RPMI7951 (cell line): ENCODE measurements around the gene TANGO2. TPM values are rescaled to one million over a fixed set of nuclear protein-coding genes. Genes with fewer than 3 reads are reported as not detected.

Experiments
- DNase-seq: peaks from one replicate; pipeline ENCODE4 v3.0.0-alpha.2; 2012; ENCODE audit warnings: low read depth
- total RNA-seq: library from RNA; depleted of rRNA; stranded (reverse); fragments of >200 nt; shearing (Covaris generic); gene quantifications from 2 replicates; pipeline ENCODE4 v1.2.3, GENCODE V29; 2014

The TANGO2 gene
- total RNA-seq, 1 experiment from 2014 or later, result 14.9 TPM

DNA sequence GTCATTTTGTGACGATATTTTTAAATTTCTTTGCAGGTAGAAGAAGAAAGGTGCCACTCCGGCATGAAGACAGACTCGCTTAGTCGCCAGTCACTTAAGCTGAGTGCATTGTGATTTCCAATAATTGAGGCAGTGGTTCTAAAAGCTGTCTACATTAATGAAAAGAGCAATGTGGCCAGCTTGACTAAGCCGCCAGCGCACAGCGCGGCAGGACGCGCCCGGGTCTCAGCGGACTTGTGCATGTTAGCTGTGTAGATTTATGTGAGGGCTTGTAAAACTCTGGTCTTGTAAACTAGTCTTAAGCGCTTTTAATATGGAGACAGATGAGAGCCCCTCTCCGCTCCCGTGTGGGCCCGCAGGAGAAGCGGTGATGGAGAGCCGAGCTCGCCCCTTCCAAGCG lies 64.7 kb downstream of the TANGO2 start:
- DNase-seq, result no peak

GRCh38 chr22:20086101-20086599 lies 65.2 kb downstream of the TANGO2 start:
- DNase-seq, result no peak

GRCh38 chr22:20086763-20087162 lies 65.9 kb downstream of the TANGO2 start:
- DNase-seq, result no peak

DNA sequence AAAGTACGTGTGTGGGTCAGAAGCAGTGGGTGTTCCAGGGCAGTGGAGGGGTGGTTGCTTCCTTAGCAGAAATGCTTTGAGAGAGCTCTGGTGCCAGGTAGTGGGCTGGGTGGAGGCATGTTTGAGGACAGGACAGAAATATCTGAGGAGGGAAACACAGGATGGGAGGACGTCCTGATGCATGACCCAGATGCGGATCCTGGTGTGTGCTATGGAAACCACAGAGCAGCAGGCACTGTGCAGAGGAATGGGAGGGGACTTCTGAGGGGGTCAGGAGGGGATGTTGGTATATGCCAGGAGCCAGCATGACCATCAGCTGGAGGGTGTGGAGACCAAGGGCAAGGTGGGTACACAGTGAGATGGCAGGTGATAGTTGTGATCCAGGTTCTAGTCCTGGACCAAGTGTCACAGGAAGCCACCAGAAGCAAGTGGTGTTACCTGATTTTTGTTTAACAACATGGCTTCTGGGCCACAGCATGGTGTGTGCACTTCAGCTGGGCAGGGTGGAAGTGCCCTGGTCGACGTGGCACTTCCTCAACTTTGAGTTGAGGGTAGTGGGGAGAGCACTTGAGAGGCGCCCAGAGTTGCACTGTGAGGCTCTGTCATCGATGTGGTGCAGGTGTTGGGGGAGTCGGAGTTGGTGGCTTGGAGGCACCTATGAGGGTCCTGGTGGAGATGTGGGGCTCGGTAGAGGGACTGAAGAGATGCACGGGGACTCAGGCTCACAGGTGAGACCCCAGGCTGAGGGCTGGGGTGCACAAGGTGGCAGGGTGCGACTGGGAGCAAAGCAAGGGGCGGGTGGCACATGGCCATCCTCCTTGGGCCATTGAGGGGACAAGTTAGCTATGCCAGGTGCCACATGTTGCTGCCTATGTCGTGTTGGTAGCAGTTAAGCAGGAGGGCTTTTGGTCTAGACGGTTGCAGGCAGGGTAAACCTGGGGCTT lies 66.7 kb downstream of the TANGO2 start:
- DNase-seq, result no peak

- no peak for DNase-seq
These were observed 67.3 kb downstream of the TANGO2 start for GRCh38 chr22:20088263-20088648.

DNA sequence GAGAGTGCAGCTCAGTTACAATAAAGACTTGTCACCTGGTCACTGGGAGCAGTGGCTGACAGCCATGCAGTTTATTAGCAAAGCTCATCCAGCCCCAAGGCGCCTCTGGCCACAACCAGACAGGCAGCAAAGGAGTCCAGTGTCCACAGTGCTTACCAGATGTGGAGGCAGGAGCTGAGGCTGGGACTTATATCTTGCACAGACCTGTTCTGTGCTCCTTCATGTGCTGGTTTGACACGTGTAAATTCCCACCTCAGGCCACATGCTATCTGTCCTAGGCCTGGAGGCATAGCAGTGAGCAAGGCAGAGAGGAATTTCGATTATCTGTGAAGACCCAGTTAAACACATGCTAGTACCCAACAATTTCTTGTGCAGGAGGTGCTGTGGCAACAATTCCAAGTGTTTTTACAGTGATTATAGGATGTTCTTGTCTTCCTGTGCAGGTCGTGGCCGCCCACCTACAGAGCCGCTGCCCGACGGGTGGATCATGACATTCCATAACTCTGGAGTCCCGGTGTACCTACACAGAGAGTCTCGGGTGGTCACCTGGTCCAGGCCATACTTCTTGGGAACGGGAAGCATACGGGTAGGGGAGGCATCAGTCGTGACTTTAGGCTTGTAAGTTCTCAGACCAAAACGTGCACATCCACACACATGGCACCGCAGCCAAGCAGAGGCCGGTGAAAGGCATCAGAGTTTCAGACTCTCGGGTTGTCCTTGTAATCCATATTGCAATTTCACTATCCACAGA lies 68.5 kb downstream of the TANGO2 start:
- DNase-seq, result no peak

DNA sequence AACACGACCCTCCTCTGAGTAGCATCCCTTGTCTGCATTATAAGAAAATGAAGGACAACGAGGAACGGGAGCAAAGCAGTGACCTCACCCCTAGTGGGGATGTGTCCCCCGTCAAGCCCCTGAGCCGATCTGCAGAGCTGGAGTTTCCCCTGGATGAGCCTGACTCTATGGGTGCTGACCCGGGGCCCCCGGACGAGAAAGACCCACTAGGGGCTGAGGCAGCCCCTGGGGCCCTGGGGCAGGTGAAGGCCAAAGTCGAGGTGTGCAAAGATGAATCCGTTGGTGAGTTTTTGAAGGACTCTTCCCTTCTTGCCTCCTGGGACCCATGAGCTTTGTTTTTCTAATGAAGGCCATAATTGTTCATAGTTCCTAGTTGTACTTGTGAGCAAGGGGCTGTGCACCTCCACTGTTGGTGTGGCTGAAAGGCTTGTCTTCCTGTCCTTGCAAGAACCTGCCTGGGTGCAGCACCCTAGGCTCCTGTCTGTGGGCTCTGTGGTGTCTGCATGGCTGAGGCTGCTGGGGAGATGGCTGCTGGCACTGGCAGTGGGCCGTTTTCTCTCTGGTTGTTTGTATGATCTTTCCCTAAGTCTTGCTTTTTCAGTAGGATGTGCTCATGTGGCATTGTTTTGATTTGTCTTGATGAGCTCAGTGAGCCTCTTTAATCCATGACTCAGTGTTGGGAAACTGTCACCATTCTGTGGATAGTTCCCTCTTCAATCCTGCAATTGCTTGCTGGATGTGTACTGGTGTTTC lies 69.2 kb downstream of the TANGO2 start:
- DNase-seq, result no peak

GRCh38 chr22:20090730-20091240 lies 69.9 kb downstream of the TANGO2 start:
- no peak for DNase-seq

DNA sequence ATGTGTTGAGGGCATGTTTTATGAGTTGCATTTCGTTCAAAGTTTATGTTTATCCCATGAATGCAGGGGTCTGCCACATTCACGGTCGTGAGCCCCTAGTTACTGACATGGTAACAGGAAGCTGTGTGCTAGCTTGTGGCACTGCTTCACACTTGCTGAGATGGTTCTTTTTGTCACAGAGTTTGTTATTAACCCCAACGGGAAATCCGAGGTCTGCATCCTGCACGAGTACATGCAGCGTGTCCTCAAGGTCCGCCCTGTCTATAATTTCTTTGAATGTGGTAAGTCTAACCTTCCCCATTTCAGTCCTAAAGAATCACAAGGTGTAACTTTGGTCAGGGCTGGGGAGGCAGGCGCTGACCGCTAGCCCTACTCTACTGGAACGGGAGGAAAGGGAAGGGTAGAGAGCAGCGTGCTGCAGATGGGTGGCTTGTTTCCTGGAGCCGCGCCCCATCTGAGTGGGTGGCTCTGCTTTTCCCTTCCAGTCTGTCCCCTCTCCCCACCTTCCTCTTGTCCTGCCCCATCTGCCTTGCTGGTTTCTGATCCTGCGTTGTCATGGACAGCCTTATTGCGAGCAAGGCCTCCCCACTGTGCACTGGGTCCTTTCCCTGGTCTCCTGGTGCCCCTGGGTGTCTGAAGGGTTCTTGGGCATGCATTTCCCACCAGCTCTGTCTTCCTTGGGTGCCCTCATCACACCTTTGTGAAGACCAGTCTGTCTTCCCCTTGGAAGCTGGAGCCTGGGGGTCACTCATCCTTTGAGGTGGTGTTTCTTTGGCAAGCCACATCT lies 71.0 kb downstream of the TANGO2 start:
- no peak for DNase-seq

DNA sequence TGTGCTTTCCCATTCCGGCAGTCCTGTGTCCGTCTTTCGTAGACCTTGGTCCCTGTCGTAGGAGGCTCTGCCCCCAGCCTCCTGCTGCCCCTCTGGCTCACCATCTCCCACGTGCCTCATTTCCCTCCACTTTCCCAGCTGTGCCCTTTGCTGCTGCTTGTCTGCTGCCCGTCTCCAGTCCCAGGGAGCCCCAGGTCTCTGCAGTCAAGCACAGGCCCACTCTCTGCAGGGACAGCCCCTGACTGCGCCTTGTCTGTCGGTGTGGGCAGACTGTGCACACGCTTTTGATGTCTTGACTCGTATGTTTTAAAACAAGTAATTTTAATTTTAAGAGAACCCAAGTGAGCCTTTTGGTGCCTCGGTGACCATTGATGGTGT lies 71.6 kb downstream of the TANGO2 start:
- no peak for DNase-seq

- no peak for DNase-seq
These were observed 72.7 kb downstream of the TANGO2 start for GRCh38 chr22:20093418-20094196.

GRCh38 chr22:20094197-20094807 lies 73.4 kb downstream of the TANGO2 start:
- DNase-seq, result no peak

DNA sequence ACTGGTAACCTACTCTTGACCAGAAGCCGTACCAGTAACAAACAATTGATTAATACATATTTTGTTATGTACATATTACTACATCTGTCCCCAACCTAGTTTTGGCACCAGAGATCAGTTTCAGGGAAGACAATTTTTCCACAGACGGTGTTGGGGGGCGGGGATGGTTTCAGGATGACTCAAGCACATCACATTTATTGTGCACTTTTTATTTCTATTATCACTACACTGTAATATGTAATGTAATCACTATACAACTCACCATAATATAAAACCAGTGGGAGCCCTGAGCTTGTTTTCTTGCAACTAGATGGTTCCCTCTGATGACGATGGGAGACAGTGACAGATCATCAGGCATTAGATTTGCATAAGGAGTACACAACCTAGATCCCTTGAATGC lies 74.6 kb downstream of the TANGO2 start:
- no peak for DNase-seq

DNA sequence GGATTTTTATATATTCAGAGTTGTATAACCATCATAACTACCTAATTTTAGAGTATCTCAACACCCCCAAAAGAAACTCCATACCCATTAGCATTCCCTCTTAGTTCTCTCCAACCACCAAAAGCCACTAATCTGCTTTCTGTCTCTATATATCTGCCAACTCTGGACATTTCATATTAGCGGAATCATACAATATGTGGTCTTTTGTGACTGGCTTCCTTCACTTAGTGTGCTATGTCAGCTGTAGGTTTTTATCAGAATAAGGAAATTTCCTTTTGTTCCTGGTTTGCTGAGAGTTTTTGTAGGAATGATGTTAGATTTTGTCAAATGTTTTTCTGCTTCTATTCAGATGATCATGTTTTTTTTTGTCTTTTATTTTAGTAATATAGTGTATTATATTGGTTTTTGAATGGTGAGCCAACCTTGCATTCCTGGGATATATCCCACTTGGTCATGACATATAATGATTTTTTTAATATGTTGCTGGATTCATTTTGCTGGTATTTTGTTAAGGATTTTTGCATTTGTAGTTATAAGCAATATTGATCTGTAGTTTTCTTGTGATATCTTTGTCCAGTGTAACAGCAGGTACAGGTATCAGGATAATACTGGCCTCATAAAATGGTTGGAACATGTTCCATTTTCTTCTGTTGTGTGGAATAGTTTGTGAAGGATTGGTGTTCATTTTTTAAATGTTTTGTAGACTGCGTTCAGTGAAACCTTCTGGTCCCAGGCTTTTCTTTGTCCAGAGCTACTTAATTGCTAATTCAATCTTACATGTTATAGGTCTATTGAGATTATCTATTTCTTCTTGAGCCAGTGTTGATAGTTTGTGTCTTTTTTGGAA lies 75.9 kb downstream of the TANGO2 start:
- no peak for DNase-seq

- no peak for DNase-seq
These were observed 78.3 kb downstream of the TANGO2 start for GRCh38 chr22:20099099-20099711.

- no peak for DNase-seq
These were observed 80.7 kb downstream of the TANGO2 start for GRCh38 chr22:20101638-20102037.

DNA sequence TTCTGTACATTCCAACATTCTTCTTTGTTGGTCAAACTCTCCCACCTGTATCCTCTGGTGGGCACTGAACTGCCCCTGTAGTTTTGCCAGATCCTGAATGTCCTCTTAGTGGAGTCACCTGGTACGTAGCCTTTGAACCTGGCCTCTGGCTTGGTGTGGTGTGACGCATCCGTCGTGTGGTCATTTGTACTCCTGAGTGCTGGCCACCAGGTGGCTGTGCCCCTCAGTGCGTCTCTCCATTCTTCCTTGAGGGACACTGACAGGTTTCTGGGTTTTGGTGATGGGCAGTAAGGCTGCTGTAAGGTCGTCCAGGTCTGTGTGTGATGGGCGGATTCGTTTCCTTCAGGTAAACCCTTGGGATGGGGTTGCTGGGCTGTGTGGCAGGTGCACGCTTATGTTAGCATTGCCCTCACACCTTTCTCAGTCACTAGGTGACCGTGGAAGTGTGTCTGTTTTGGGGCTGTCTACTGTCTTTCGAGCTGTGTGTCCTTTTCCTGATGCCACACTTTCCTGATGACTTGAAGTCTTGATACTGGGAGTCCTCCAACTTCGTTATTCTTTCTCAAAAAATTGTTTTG lies 81.4 kb downstream of the TANGO2 start:
- no peak for DNase-seq
